GM13977 (cell line): Measurements from ENCODE around the gene CD7.

Experiments used
- DNase-seq: peaks from one replicate; pipeline ENCODE4 v3.0.0; 2012; ENCODE audit warnings: low spot score
- in situ Hi-C: fragments of 300-500 bp; cut with MboI; formaldehyde crosslinking; loops from one replicate; pipeline ENCODE4 v1.12.0; 2022; ENCODE audit warnings: low sequenced_read_pairs, low pct_unique_long_range_greater_than_20kb, mixed read lengths, inconsistent platforms; ENCODE audit not compliant: unreplicated experiment
- TF ChIP-seq, protein P1 (sequence below): IDR thresholded peaks from 2 replicates; pipeline ENCODE4 v1.5.1; 2012; ENCODE audit warnings: mild to moderate bottlenecking, control low read depth; ENCODE audit not compliant: insufficient read depth; ENCODE audit errors: extremely low read depth, missing control alignments

The CD7 gene

DNA sequence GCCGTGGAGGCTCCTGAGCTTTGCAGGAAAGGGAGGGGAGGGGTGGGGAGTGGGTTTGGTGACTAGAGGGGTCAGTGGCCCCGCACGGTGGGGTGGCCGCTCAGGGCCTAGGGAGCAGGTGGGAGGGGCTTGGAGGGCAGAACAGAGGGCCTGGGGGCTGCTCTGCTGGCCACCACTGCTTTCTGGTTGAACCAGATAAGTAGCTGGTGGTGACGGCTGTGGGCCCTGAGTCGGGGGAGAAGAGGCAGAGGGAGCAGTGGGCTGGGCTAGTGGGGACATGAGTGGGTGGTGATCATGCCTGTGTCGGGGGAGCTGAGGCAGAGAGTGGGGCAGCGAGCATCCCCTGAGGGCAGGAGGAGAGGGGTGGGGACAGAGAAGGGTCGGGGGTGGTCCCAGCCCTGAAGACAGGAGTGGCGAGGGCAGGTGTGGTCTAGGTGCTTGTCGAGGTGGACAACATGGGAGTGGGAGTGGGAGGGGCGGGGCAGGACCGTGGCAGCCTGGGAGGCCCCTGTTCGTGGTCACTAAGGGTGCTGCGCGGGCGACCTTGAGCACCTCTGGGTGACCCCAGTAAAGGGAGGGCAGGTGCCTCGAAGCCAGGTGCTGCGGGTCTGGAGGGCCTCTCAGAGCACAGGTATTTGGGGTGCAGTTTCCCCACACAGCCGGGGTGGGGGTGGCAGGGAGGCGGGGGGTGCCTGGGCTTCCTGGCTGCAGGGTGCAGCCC, 6.3 kb upstream of the CD7 start:
- TF ChIP-seq, protein P1, sequence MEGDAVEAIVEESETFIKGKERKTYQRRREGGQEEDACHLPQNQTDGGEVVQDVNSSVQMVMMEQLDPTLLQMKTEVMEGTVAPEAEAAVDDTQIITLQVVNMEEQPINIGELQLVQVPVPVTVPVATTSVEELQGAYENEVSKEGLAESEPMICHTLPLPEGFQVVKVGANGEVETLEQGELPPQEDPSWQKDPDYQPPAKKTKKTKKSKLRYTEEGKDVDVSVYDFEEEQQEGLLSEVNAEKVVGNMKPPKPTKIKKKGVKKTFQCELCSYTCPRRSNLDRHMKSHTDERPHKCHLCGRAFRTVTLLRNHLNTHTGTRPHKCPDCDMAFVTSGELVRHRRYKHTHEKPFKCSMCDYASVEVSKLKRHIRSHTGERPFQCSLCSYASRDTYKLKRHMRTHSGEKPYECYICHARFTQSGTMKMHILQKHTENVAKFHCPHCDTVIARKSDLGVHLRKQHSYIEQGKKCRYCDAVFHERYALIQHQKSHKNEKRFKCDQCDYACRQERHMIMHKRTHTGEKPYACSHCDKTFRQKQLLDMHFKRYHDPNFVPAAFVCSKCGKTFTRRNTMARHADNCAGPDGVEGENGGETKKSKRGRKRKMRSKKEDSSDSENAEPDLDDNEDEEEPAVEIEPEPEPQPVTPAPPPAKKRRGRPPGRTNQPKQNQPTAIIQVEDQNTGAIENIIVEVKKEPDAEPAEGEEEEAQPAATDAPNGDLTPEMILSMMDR, result no peak
- in situ Hi-C loops, result no loop called here
- no peak for DNase-seq

DNA sequence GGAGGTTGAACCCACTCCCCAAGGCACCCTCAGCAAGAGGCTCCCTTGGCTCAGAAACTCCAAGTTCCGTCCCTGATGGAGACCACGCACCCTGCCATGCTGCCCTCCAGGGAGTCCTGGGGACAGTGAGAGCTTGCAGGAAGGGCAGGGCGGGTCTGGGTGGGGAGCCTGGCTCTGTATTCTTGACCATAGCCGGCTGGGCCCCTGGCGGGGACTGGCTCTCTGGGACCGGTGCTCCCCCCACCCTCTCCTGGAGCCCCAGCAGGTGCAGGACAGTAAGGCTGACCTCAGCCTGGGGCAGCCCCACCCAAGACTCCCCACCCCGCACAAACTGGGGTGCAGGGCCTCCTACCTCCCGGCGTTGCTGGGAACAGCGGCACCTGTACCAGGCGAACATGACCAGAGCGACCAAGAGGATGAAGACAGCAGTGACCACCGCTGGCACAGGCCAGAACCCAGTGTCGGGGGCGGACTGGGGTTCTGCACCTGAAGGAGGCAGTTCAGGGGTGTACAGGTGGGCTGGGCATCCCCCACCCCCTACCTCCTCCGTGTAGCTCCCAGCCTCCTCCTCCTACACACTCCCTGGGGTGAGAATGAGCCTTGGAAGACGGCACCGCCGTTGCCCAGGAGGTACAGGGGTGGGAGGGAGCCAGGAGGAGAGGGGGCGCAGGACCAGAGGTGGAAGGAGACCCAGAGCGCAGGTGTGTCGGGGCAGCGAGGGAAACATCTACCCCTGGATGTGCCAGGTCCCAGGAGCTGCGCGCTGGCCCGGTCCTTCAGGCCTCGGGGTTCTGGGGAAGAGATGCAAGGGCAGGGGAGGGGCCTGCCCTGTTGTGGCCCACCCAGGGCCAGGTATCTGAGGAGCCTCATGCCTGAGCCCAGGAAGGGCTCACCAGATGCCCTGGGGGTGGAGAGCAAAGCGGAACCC, 5.4 kb upstream of the CD7 start:
- TF ChIP-seq, protein P1, result no peak
- DNase-seq, result no peak
- in situ Hi-C loops, result no loop called here

DNA sequence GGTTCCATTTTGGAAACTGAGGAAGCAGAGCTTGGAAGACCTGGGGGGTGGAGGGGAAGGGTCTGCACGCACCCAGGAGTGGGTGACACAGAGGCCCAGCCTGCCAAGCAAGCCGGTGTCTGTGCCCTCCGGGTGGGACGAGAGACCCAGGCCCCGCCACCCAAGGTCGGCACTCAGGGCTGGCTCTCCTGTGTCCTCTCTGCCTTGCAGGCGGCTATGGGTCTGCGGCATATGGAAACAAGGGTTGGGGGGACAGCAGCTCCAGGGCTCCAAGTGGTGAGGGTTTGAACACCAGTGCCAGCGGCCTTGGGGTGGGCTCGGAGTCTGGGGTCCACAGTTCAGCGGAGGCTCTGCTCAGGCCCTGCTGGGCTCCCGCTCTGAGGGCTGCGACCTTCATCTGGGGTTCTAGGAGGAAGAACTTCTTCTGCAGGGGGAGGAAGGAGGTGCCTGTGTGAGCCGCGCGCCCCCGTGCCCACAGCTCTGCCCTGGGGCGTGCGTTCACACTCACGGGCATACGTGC, 4.6 kb upstream of the CD7 start:
- no peak for DNase-seq
- TF ChIP-seq, protein P1, result no peak
- in situ Hi-C loops, result no loop called here

DNA sequence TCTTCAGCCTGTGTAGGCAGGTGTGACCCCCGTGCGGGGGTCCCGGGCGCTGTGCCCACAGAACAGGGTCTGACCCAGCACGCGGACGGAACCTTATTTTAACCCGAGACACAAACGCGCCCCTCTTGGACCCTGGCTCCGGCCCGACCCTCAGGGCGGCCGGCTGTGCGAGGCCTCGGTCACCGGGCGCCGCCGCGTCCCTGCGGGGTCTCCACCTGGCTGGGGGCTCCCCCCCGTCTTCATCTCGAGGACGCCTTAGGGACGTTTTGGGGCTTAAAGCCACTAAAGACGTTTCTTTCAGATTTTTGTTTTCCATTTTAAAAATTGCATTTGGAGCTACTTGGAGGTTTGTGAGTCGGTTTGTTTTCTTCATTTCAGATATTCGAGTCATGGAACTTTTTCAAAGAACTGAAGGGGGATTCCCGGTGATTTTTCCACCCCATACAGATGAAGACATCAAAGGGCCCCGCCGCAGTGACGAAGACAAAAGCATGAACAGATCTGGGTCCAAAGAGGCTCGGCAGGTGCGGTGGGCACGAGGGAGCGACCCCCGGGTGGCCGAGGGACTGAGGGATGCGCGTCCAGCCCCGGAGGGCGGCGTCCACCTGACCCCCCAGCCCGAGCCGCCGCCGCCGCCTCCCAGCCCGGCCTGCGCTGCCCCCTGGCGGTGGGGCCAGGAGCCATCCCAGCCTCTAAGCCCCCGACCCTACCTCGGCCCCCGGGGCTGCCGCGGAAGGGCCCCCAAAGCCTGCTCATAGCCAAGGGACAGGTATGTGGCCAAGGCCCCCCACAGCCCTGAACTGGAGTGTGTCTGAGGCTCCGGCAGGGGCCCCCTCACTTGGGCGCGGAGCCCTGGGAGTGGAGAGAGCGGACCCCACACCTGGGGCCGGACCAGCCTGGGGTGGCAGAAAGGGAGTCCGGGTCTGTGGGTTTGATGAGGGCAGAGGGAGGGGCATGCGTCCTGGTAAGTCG, 3.8 kb upstream of the CD7 start:
- peak; percentile 89 for DNase-seq
- TF ChIP-seq, protein P1, result peak; percentile 91
- in situ Hi-C loops, result no loop called here

DNA sequence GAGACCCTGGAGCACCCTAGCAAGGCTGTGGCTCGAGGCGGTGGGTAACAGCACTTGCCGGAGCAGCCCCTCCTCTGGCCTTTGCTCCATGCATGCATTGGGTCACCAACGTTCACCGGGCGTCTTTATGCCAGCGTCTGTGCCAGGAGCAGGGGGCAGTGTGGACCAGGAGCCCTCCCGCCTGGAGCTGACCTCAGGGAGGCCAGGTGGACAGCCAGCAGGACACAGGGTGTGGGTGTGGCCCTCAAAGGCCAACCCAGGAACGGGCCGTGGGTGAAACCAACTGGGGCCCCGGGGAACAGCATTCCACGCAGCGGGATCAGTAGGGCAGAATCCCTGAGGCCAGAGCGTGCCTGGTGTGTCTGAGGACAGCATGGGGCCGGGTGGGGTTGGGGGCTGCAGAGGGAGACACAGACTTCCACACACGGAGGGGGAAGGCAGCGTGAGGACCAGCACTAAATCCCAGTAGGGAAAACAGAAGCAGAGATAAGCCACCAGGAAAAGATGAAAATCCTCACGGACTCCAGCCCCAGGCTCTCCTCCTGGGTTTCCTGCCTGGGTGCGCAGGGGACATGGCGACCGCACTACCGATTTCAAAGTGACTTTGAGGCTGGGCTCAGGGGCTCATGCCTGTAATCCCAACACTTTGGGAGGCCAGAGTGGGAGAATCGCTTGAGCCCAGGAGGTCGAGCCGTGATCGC, 2.9 kb upstream of the CD7 start:
- DNase-seq, result no peak
- TF ChIP-seq, protein P1, result no peak
- in situ Hi-C loops, result no loop called here
